ENCODE measurements around the gene RPTOR. TPM values are rescaled to one million over a fixed set of nuclear protein-coding genes. Genes with fewer than 3 reads are reported as not detected.

The RPTOR gene
- polyA plus RNA-seq, 1 of the 3 experiments (the other 2 are of a cell fraction), result 14.9 TPM

DNA sequence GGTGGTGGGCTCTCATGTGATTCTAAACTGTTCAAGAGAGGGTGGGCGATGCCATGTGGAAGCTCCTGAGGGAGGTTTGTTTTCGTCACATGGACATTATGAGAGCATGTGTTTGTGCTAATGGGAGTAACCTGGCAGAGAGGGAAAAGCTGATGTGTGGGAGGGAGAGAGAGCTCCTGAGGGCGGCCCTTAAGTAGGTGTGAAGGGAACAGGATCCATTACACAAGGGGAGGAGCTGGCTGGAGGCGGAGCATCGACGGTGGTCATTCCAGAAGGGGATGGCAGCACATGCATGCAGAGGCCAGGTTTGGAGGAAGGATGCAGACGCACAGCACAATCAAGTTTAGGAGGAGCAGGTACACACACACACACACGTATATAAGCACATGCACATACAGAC is 197.5 kb downstream of the RPTOR start:
- Histone ChIP-seq H3K9ac (no peak overlapping the region), H3K4me3 (ENCODE audit: low read depth in 2 of 2, low read length in 1 of 2) (no peak overlapping the region), H3K9me2 (no peaks in the 10 kb centered on the region), H3K79me2 (ENCODE audit: insufficient read depth) (no peaks in the 10 kb centered on the region), H2AFZ (ENCODE audit: low read depth) (no peak overlapping the region), H3K4me2 (no peak overlapping the region), H3K36me3 (replicated peaks in 1 of 2; ENCODE audit: control insufficient read depth in 1 of 2, insufficient read depth in 2 of 2, low read length in 1 of 2) (peaks cover 10 to 14% of the 10 kb centered on the region in 2 experiments), H4K20me1 (ENCODE audit: insufficient read depth) (no peaks in the 10 kb centered on the region), H3K4me1 (ENCODE audit: control insufficient read depth in 1 of 2, insufficient read depth in 2 of 2, low read depth in 1 of 2, low read length in 1 of 2) (peaks cover 0 to 5% of the 10 kb centered on the region in 2 experiments; a peak in 1 of 4 replicates), H3K27me3 (ENCODE audit: insufficient read depth) (no peaks in the 10 kb centered on the region), H3F3A (replicated peaks; ENCODE audit: insufficient read depth) (no peaks in the 10 kb centered on the region), H3K9me3 (no peaks in the 10 kb centered on the region), H3K27ac (ENCODE audit: low read depth in 2 of 2, low read length in 1 of 2) (no peak overlapping the region)
- 92% methylated on average over 8 of the region's 8 CpGs for WGBS (ENCODE audit: low lambda C conversion rate)
- no peak for DNase-seq
- ChIA-PET CTCF (interaction anchor here (0.6 to 1.2 kb wide), 3 partner anchors 11 to 237 kb away, joined by 3 read pairs; no protein-coding TSS in a partner anchor), POLR2A (no interaction called here)
- TF ChIP-seq YY1 (IDR thresholded peaks at IDR 0.05; ENCODE audit: low read depth), result no peak
- no peak for TF ChIP-seq GATA2 (CRISPR knock-in tag; IDR thresholded peaks at IDR 0.05)
- TF ChIP-seq NFIC (IDR thresholded peaks at IDR 0.05; ENCODE audit: borderline replicate concordance), result no peak
- TF ChIP-seq RCOR1 (IDR thresholded peaks at IDR 0.05; ENCODE audit: low read length), result no peak
- TF ChIP-seq TCF12 (IDR thresholded peaks at IDR 0.05), result no peak
- TF ChIP-seq, protein P1, sequence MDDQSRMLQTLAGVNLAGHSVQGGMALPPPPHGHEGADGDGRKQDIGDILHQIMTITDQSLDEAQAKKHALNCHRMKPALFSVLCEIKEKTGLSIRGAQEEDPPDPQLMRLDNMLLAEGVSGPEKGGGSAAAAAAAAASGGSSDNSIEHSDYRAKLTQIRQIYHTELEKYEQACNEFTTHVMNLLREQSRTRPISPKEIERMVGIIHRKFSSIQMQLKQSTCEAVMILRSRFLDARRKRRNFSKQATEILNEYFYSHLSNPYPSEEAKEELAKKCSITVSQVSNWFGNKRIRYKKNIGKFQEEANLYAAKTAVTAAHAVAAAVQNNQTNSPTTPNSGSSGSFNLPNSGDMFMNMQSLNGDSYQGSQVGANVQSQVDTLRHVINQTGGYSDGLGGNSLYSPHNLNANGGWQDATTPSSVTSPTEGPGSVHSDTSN (IDR thresholded peaks at IDR 0.05), result no peak
- no peak for TF ChIP-seq POLR2AphosphoS5 (IDR thresholded peaks at IDR 0.05; ENCODE audit: low read depth, low read length)
- TF ChIP-seq TAF1 (IDR thresholded peaks at IDR 0.05; ENCODE audit: borderline replicate concordance, low read depth, low read length), result no peak
- TF ChIP-seq, protein P2, sequence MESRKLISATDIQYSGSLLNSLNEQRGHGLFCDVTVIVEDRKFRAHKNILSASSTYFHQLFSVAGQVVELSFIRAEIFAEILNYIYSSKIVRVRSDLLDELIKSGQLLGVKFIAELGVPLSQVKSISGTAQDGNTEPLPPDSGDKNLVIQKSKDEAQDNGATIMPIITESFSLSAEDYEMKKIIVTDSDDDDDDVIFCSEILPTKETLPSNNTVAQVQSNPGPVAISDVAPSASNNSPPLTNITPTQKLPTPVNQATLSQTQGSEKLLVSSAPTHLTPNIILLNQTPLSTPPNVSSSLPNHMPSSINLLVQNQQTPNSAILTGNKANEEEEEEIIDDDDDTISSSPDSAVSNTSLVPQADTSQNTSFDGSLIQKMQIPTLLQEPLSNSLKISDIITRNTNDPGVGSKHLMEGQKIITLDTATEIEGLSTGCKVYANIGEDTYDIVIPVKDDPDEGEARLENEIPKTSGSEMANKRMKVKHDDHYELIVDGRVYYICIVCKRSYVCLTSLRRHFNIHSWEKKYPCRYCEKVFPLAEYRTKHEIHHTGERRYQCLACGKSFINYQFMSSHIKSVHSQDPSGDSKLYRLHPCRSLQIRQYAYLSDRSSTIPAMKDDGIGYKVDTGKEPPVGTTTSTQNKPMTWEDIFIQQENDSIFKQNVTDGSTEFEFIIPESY (IDR thresholded peaks at IDR 0.05; ENCODE audit: borderline replicate concordance, low read depth), result no peak
- no peak for TF ChIP-seq RXRA (IDR thresholded peaks at IDR 0.05; ENCODE audit: borderline replicate concordance, low read depth)
- no peak for TF ChIP-seq GABPA (IDR thresholded peaks at IDR 0.05; ENCODE audit: low read depth)
- TF ChIP-seq, protein P3, sequence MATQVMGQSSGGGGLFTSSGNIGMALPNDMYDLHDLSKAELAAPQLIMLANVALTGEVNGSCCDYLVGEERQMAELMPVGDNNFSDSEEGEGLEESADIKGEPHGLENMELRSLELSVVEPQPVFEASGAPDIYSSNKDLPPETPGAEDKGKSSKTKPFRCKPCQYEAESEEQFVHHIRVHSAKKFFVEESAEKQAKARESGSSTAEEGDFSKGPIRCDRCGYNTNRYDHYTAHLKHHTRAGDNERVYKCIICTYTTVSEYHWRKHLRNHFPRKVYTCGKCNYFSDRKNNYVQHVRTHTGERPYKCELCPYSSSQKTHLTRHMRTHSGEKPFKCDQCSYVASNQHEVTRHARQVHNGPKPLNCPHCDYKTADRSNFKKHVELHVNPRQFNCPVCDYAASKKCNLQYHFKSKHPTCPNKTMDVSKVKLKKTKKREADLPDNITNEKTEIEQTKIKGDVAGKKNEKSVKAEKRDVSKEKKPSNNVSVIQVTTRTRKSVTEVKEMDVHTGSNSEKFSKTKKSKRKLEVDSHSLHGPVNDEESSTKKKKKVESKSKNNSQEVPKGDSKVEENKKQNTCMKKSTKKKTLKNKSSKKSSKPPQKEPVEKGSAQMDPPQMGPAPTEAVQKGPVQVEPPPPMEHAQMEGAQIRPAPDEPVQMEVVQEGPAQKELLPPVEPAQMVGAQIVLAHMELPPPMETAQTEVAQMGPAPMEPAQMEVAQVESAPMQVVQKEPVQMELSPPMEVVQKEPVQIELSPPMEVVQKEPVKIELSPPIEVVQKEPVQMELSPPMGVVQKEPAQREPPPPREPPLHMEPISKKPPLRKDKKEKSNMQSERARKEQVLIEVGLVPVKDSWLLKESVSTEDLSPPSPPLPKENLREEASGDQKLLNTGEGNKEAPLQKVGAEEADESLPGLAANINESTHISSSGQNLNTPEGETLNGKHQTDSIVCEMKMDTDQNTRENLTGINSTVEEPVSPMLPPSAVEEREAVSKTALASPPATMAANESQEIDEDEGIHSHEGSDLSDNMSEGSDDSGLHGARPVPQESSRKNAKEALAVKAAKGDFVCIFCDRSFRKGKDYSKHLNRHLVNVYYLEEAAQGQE (IDR thresholded peaks at IDR 0.05; ENCODE audit: low read depth, low read length), result no peak
- no peak for TF ChIP-seq JUND (IDR thresholded peaks at IDR 0.05)
- TF ChIP-seq FOXM1 (IDR thresholded peaks at IDR 0.05; ENCODE audit: low read depth), result no peak
- no peak for TF ChIP-seq EZH2phosphoT487 (IDR thresholded peaks at IDR 0.05; ENCODE audit: borderline replicate concordance, low read depth)
- TF ChIP-seq, protein P4, sequence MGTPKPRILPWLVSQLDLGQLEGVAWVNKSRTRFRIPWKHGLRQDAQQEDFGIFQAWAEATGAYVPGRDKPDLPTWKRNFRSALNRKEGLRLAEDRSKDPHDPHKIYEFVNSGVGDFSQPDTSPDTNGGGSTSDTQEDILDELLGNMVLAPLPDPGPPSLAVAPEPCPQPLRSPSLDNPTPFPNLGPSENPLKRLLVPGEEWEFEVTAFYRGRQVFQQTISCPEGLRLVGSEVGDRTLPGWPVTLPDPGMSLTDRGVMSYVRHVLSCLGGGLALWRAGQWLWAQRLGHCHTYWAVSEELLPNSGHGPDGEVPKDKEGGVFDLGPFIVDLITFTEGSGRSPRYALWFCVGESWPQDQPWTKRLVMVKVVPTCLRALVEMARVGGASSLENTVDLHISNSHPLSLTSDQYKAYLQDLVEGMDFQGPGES (IDR thresholded peaks at IDR 0.05; ENCODE audit: low read depth, low read length), result no peak
- no peak for TF ChIP-seq ELF1 (IDR thresholded peaks at IDR 0.05)
- TF ChIP-seq RAD21 (IDR thresholded peaks at IDR 0.05; ENCODE audit: low read length), result no peak
